NAMALWA (cell line): ENCODE results near the gene GPBP1.

Experiments used
- DNase-seq: peaks from one replicate; pipeline ENCODE4 v3.0.0-alpha.2; 2015; ENCODE audit warnings: low spot score

The GPBP1 gene

DNA sequence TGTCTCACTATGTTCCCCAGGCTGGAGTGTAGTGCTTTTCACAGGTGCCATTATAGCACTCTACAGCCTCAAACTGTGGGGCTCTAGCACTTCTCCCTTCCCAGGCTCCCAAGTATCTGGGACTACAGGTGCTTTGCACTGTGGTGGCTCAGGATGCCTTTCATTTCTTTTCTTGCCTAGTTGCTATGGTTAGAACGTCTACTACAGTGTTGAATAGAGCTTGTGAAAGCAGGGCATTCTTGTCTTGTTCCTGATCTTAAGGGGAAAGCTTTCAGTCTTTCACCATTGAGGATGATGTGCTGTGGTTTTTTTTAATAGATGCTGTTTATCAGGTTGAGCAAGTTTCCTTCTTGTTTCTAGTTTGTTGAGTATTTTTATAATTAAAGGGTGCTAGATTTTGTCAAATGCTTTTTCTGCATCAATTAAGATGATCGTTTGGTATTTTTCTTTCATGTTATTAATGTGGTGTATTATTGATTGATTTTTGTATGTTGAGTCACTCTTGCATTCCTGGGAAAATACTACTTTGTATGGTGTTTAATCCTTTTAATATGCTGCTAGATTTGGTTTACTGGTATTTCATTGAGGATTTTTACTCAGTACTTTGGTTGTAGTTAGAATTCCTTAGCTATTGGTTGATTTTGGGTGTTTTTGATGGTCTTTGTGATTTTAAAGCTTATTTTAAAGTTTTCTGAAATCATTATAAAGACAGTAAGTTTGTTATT lies 35.6 kb downstream of the GPBP1 start:
- no peak for DNase-seq

DNA sequence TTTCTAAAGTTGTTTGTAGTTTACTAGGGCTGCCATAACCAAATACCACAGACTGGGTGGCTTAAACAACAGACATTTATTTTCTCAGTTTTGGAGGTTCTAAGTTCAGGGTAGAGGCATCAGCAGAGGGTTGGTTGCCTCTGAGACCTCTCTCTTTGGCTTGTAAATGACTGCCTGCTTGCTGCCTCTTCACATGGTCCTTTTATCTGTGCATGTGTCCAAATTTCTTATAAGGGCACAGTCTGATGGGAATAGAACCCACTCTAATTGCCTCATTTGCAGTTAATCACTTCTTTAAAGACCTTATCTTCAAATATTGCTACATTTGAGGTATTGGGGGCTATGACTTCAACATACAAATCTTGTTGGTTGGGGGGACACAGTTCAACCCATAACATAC lies 36.8 kb downstream of the GPBP1 start:
- DNase-seq: no peak

DNA sequence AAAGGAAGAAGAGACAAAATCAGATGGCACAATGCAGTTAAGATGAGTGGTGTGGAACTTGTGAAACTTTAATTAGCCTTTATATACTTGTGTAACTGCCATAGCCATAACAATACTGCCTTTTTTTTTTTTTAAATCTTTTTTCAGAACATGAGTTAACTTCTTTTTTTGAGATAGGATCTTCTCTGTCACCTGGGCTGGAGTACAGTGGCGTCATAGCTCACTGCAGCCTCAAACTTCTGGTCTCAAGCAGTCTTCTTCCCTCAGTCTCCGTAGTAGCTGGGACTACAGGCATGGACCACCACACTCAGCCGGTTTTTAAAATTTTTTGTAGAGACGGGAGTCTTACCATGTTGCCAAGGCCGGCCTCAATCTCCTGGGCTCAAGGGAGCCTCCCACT lies 37.2 kb downstream of the GPBP1 start:
- DNase-seq: no peak

DNA sequence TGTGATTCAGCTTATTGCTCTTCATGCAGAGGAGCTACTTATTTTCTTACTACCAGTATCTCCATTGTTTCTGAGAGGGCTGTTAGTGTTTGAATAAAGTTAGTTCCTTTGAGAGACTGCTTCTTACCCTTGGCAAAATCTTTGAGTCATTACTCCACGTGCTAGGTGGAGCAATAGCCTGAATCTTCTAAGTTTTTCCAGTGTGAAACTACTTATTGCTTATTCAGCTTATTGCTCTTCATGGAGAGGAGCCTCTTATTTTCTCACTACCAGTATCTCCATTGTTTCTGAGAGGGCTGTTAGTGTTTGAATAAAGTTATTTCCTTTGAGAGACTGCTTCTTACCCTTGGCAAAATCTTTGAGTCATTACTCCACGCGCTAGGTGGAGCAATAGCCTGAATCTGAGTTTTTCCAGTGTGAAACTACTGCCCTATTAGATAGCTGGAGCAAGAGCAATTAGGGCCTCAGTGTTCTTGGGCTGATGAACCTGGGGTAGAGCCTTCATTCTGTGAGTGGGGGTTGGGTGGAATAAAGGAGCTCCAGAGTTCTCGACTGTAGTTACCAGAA lies 41.9 kb downstream of the GPBP1 start:
- DNase-seq: no peak

DNA sequence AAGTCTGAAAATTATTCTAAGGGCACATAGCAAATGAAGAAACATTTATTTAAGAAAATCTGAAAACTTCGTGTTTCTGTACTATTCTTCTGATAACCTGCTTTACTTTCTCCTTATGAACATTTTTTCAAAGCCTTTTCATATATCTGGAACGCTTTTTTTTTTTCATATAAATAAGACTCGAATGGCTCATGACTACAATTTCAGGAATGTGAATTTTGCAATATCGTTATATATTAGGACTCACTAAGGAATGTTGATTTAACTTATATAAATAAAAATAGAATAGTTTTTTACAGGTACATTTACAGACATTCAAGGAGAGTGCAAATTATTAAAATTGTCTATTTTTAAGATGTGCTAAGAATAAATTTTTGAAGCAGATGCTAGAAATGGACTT lies 42.9 kb downstream of the GPBP1 start:
- no peak for DNase-seq

DNA sequence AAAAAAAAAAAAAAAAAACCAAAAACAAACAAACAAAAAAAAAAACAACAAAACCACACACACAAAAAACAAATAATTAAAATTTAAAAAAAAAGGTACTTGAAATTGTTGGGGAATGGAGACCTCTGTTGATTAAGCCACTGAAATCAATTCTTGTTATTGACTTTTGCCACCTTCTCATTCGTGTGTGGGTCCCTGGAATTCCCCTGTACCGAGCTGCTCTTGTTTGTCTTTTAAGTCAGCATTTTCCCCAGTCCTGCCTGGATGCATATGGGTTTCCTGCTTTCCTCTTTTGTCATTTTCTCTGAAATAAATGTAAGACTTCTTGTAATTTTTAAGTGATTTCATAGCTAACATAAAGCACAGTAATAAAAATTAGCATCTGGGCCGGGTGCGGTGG lies 45.5 kb downstream of the GPBP1 start:
- DNase-seq: no peak

DNA sequence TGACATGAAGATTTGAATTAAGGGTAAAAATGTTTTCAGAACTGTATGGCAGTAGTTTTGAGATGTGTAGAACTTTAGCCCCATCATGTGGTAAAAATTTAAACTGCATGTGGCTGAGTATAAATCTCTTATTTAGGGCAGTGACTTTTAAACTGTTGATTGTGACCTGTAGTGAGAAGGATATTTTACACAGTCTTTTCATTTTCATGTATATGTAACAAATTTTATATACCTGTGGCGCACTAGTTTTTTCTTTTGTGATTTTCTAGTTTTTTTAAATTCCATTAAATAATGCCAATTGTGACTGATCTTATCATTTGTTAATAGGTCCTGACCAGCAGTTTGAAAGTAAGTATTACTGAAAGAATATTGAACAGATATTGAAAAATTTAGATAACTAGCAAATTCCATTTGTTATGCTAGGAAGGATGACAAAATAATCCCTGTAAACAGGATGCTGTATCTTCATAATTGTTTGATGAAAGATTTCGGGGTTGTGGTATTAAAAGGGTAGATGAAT lies 47.2 kb downstream of the GPBP1 start:
- DNase-seq: peak; percentile 73

DNA sequence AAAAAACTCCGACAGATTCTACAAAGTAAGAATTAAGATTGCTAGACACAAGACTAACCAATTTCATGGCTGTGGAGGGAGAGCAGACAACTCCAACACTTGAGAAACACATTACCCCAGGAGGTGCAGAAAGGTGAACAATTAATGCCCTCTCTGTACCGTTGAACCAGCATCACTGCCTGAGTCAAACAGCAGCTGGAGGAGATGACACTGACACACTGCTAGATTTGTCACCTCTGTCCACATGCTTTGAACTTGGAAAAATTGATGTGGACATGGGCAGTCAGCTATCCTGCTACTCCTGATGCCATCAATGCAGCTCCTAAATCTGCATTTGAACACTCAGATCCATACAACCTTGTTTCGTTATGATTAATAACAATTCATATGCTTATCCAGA lies 51.7 kb downstream of the GPBP1 start:
- DNase-seq: no peak

DNA sequence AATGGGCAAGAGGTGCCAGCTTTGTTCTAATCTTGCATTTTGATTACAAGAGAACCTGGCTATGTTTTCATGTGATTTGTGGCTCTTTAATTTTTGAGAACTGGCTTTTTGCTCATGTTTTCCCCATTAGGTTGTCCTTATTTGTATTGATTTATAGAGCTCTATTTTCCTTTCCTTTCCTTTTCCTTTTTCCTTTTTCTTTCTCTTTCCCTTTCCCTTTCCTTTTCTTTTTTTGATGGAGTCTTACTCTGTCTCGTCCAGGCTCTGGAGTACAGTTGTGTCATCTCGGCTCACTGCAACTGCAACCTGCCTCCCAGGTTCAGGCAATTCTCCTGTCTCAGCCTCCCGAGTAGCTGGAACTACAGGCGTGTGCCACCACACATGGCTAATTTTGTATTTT lies 55.5 kb downstream of the GPBP1 start:
- DNase-seq: no peak

DNA sequence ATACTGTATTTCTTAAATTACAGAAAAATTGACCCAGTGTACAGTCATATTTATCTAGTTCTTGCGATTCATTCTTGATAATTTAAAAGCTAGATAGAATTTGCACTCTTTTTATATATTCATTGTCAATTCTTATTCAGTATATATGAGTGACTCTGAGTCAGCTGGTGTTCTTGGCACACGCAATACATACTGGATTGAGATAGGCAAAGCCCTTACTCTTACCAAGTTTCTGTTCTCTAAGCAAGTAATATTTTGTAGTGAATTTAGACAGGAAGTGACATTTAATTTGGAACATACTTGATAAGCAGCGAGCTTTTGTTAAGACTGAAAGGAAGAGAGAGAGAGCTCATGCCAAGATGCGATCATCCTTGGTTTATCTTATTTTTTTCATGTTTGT lies 57.7 kb downstream of the GPBP1 start:
- no peak for DNase-seq

DNA sequence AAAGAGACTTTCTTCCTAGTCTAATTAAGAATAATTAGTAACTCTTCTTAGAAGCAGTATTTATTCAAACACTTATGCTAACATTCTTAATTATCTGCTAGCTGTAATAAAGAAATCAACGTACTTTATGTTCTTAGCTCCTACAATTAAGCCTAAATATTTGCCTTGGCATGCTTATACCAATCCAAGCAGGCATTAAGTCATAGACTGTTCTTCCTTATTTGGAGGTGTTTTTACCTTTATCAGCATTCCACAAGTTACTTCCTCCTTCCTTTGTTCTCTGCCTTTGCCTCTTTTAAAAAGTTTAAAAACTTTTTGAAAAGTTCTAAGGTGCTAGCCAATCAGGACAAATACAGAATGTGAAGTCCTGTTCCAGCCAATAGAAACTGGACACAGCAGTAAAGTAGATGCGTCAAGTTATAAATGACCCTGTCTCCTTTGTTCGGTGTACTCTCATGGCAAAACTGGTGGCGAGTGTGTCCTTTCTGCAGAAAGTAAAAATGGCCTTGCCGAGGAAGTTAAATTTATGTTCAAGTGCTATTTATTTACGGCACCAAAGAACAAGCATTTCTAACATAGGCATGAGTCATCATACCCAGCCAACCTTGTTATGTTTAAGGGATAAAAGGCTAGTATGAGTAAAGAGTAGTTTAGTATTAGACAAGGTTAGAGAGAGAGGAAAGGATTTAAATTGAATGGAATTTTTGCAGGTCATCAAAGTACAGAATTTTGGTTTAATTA lies 58.6 kb downstream of the GPBP1 start:
- no peak for DNase-seq

DNA sequence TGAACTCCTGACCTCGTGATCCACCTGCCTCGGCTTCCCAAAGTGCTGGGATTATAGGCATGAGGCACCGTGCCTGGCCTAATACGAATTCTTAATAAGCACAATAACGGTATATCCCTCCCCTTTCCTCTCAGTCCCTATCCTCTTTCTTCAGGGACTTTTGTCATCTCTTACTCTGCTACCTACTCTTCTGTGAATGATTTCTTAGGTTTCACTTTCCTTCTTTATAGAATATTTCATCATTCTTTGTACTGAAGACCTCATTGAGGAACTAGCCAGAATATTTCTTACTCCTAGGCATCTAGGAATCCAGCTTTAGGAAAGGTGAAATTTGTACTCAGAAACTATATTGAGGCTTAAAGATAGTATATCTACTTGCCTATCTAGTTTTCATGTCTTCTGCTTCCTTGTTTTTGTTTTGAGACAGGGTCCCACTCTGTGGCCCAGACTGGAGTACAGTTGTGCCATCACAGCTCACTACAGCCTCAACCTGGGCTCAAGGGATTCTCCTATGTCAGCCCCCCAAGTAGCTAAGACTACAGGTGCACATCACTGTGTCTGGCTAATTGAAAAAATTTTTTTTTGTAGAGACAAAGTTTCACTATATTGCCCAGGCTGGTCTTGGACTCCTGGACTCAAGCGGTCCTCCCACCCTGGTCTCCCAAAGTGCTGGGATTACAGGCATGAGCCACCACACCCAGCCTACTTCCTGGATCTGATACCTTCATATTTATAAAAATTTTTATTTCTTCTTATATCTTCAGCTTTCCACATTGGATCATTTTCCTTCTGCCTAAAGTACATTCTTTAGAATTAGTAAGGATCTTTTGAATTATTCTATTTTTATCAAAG lies 69.7 kb downstream of the GPBP1 start:
- DNase-seq: no peak

DNA sequence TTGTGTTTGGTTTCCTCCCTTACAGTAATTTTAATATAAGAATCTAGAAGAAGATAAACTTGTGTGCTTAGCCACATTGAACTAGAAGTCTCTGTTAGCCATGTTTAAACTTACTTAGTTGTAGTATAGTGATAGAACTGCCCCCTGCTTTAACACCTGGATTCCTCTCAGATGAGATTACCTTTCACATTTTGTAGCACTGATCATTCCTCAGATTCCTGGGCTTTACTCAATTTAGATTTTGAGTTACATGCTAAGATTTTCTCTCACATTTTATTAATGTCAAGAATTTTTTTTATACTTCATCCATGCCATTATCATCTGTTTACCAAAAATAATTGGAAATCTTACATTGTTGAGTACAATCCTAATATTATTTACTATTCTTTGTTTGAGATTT lies 70.5 kb downstream of the GPBP1 start:
- no peak for DNase-seq

DNA sequence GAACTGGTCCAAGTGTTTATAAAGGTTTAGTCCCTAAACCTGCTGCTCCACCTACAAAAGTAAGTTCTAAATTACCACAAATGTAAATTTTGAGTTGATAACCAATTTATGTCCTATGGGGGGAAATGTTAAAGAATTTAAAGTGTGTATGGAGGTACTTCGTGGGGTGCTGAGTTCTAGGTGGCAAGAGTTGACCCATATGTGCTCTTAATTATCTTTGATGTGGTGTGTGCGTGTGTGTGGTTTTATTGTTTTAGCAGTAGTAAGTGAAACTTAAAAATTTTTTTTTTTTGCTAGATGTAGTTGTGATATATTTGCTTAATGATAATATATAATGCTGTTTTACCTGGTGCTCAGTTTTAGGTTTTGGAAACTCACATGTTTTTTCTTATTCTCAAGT lies 72.6 kb downstream of the GPBP1 start:
- DNase-seq: no peak

DNA sequence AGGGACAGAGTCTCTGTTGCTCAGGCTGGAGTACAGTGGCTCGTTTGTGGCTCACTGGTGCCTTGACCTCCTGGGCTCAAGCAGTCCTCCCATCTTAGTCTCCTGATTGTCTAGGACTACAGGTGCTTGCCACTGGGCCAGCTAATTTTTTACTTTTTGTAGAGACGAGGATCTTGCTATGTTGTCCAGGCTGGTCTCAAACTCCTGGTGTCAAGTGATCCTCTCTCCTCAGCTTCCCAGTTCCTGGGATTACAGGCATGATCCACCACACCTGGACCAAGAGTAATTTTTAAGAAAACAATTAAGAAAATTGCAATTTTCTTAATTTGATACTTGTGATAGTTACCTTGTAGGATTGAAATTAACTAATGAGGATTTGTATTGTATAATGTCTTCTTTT lies 73.9 kb downstream of the GPBP1 start:
- DNase-seq: no peak

DNA sequence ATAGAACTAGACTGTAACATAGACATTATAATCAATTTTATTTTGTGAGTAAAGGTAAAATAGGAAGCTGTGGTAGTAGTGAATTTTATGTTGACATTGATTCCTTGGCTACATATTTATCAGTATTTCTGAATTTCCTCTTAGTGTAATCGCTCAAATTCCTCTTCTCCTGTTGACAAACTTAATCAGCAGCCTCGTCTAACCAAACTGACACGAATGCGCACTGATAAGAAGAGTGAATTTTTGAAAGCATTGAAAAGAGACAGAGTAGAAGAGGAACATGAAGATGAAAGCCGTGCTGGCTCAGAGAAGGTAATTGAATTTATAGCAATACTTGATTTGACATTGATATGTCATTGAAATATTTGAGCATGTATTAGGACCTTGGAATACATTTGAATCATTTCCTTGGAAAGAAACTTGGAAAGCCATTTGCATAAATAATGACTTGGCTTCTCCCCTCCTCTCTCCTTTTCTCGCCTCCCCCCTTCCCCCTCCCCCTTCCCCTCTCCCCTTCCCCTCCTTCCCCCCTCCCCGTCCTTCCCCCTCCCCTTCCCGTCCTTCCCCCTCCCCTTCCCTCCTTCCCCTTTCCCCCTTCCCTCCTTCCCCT lies 75.5 kb downstream of the GPBP1 start:
- DNase-seq: no peak

DNA sequence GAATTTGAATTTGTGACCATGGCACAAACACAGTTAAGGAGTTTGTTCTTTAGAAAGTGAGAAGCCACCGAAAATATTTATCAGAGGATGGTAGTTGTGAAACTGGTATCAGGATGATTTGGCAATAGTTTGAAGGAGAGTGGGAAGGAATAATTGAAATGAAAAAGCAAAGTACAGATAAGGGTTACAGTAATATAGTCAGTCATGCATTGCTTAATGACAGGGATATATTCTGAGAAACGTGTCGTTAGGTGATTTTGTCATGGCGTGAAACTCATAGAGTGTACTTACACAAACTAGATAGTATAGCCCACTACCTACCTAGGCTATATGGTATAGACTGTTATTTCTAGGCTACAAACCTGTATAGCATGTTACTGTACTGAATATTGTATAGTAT lies 84.2 kb downstream of the GPBP1 start:
- DNase-seq: no peak

DNA sequence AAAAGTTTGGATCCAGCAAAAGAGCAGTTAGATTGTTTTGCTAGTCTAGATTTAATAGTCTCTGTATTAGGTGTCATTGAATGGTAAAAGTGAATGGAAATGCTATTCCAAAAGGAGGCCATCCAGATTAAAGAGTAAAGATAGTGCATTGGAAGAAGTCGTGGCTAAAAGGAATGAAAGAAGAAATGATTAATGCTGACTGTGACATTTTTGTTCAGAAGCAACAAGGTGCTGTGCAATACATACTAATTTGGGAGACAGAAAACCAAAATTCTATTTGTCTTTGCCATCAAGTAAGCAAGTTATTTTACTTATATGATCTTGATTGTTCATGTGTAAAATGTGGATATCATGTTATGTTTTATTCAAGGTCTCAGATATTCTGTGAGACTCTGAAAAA lies 85.1 kb downstream of the GPBP1 start:
- DNase-seq: no peak

DNA sequence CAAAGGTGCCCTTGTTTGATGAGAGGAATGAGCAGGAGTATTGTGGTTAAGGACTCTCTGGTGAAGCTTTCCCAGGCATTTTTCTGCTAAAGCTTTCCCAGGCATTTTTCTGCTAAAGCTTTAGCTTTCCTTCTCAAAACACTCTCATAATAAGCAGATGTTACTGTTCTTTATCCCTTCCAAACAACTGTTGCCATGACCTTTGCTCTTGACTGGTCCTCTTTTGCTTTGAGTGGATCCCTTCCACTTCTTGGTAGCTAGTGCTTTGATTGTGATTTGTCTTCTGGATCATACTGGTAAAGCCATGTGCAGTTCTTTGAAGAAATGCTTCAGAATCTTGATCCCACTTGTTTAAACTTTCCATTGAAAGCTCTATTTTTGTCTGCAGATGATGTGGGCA lies 85.8 kb downstream of the GPBP1 start:
- DNase-seq: no peak

DNA sequence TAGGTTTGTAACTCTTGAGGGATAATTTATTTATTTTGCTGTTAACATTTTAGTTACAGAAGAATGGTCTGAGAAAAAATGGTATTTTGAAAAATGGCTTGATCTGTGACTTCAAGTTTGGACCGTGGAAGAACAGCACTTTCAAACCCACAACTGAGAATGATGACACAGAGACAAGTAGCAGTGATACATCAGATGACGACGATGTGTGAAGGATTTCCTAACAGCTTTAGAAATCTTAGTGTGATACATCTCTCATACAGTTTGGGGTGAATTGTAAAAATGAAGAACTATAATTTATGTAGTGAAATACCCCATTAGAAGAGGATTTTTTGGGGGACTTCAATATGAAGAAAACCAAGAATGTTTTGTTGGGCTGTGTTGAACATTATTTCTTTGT lies 88.7 kb downstream of the GPBP1 start:
- no peak for DNase-seq

DNA sequence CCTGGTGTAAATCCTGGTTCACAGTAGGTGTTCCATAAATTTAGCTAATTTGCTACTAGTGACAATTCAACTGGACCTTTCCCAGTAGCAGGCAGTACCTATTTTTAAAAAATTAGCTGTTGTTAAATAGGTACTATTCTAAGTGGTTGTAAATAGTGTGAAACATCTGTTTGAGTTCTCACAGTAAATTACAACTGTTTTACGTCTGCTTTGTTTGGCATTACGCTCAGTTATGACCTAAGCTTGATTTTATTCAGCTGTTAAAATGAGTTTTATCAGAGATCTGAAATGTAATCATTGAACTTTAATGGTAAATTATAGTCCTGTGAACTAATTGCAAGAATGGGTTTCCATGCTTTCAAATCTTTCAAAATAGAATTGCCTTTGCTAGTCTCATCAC lies 93.9 kb downstream of the GPBP1 start:
- no peak for DNase-seq

DNA sequence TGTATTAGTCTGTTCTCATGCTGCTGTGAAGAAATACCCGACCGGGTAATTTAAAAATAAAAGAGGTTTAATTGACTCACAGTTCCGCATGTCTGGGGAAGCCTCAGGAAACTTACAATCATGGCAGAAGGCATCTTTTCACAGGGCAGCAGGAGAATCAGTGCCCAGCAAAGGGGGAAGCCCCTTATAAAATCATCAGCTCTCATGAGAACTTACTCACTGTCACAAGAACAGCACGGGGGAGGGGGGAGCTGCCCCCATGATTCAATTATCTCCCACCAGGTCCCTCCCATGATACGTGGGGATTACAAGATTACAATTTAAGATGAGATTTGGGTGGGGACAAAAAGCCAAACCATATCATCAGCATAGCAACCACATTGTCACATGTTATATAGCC lies 102.5 kb downstream of the GPBP1 start:
- no peak for DNase-seq
